ENCODE results near the gene CHMP2B.

The CHMP2B gene, protein sequence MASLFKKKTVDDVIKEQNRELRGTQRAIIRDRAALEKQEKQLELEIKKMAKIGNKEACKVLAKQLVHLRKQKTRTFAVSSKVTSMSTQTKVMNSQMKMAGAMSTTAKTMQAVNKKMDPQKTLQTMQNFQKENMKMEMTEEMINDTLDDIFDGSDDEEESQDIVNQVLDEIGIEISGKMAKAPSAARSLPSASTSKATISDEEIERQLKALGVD
- 63.3 to 65.5 reads per million in 2 donors for total RNA-seq

DNA sequence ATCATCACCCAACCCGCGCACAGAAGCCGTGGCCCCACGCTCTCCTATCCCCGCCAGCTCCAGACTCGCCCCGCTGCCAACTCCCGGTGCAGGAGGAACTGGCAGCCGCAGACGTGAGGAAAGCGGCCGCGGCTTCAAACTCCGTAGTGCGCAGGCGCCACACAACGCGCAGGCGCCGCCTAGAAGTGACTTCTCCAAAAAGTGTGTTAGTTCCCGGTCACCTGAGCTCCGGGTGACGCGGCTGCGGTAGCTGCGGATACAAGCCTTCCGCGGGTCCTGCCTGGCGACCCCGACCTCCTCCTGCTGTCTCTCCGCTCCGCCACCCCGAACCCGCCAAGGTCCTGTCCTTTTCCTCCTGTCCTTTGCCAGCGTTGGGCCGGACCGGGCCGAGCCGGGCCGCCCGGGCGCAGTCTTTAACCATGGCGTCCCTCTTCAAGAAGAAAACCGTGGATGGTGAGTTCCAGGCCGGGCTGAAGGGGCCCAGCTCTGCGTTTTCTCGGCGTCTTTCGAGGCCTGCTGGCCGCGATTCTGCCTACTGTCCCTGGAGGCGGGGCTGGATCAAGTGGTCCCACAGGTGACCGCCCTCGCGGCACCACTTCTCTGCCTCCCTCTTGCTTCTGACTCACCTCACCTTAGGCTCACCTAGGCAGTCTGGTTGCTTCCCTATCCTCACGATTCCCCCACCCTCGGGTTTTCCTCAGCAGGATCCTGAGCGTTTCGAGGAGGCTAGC lies at the start of gene CHMP2B:
CHMP2B (plus strand) TSS at position 206 of the 731 bp plus-strand sequence; CDS start at position 420, 214 bp downstream.
- DNase-seq = peak; percentile 83 to 93 (median 89)

DNA sequence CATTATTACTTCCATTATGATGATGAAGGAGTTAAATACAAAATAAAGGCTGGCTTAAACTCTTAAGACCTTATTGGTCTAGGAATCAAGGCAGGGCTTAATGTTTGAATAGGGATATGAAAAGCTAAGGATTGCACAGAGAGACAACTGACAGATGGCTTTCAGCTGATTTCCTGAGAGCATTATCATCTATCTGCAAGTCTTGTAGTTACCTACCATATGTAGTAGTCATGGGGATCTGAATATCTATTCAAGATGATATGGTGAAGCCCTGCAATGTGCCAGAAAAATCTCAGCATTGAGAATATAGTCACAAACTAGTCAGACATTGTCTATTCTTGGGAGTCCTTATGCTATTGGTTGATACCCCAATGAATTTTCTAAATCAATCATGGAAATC lies 47.5 kb upstream of the CHMP2B start:
- no peak for DNase-seq

DNA sequence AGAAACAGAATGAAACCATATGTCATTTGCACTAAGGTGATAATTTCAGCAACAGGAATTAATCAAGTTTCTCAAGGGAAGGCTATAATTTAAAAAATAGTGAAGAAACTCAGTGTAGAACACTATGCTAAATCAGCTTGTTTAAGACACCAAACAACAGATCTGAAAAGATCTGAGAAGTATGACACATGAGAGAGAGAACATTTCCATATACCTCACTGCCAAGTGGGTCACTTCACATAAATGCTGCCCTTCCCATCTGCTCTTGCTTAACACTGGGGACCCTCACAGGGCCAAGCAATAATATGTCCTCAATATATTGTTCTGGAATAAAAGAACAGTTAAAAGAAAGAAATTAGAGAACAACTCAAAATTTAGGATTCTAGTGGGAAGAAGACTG lies 45.6 kb upstream of the CHMP2B start:
- DNase-seq = no peak

DNA sequence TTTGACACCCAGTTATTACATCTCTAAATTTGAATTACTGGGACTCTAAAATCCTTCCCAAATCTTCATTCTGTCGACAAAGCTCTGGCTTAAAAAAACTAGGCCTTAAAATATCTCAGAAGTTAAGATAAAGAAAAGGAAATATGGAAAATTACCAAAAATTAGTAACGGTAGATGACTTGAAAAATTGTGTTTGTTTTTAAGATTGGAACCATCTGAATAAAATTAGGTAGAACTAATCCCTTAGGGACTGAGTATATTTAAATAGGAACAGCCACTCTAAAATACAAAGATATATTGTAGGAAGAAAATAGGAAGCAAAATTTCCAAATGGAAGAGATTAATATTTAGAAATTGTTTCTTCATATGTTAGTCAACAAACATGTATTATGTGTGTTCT lies 45.1 kb upstream of the CHMP2B start:
- no peak for DNase-seq

DNA sequence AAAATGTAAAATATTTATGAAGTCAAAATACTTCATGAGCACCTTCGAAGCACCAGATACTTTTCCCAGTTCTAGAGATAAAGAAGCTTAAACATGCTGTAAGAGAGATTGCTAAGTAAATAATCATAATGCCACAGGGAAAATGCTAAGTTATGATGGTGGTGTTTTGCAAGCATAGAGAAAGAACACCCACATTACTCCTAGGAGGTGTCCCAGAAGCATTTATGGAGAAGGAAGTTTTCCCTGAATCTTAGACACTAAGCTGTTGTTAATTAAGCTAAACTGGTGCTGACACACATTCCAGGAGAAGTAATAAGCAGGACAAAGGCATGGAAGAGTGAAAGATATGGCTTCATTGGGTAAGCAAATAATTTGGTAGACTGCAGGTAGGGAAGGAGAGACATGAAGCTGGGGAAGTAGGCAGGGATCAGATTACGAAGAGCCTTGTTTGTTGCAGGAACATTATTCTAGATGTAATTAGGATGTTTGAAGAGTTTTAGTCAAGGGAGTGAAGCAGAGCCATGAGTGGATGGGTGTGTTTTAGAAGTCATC lies 40.4 kb upstream of the CHMP2B start:
- no peak for DNase-seq

DNA sequence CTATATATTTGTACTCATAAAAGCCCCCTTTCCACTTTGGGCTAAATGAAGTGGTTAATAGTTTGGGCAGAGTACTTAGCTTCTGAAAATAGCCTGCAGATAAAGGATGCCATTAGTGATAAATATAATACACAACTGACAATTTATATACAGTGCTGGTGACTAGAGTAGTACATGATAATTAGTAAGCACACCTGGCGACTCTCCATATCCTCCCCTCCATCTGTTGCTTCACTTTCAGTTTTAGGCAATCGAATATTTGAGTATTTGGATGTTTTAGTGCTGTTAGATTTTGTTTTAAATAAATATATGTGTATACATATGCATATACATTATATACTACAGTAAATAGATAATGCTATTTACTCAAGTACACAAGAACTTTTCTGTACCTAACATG lies 35.9 kb upstream of the CHMP2B start:
- DNase-seq = no peak

DNA sequence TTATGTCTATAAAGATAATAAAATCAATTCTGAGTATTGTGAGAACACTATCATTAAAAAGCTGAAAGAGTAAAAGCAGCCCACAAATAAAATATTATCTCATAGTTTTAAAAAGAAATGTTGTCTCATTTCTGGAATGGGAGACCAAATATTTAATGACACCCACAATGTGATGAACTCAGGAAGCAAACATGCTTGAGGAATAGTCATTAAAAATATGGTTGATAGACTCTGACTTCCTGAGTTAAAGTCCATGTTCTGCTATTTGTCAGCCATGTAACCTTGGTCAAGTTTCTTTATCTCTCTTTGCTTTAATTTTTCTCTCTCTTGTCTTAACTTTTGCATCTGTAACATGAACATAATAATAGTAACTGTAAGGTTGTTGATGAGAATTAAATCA lies 35.5 kb upstream of the CHMP2B start:
- DNase-seq = no peak

DNA sequence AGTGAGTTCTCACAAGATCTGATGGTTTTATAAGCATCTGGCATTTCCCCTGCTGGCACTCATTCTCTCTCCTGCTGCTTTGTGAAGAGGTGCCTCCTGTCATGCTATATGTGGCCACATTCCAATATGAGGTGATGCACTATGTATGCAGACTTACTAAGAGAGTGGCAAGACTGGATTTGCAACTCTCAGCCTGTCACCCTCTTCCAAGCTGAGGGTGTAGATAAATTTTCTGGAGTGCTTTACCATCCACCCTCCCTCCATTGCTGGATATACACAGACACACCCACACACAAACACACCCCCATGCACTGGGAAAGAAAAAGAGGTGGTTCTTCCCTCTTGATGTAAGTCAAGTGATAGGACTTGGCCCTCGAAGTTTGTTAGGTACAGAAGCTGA lies 30.2 kb upstream of the CHMP2B start:
- no peak for DNase-seq

DNA sequence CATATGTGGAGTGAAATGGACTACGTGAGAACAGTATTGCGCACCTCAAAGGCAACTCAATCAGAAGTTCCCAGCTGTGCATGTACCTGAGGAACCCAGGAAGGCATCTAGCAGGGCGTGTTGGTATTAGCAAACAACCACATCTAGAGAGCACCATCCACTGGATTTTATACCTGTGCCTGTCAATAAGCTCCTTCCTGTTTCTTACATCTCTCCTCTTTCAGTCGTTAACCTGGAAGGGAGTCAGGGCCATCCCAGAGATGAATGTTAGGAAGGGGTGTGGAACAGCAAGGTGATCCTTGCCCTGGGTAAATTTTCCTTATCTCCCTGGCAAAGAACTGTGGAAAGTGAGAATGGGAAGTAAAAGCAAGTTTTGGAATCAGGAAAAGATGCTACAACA lies 29.6 kb upstream of the CHMP2B start:
- no peak for DNase-seq

DNA sequence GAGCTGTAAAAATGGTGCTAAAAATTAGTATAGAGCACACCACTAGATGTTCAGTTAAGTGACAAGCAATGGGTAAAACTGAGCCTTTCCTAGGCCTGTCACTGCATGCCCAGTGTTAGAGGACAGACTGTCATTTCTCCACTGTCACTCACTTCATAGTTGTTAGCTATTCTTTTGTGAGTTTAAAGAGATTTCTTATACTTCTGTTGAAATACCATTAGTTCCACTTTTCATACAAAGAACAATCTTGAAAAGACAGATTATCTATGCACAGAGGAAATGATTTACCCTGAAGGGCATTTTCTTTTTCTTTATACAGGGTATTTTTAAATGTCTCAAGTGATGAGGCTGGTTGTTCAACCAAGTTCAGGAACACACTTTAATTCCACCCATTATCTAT lies 28.3 kb upstream of the CHMP2B start:
- DNase-seq = no peak

DNA sequence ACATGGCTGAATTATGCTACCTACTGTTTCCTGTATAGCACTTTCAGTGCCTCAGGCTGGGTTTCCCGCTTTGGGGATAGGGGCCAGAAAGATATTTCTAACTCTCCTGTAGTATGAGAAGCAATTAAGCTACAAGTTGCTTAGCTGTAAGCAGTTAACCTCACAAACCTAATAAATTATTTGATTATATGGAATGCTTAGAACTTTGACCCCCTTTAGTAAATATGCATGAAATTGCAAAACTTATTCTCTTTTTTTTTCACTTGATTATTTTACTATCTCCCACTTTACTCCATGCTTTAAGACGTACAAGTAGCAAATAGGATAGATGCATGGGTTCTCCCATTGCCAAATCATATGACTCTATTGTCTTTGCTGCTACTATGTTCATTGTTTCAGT lies 27.5 kb upstream of the CHMP2B start:
- no peak for DNase-seq

DNA sequence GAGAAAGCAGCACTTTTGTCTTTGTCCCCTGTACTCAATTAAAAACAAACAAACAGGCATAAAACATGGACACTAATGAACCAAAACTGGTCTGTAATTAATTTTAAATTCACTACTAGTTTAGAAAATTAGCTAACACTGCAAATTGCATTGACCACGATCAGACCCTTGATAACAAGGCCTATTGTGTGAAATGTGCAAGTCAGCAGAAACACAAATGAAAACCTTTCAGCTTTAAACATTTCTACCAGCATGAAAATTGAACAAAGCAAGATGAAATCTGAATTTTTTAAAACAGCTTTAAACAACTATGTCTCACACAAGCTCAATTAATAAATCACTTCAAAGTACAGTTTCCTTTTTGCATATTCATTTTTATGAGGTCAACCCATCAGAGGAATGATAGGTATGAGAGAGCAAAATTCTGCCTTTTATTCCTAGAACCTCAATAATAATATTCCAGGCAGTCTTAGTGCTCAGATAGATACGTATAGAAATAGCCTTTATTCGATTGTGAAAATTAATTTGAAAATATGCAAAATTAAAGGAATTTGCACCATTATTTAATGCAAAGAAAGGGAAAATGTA lies 27.0 kb upstream of the CHMP2B start:
- no peak for DNase-seq

DNA sequence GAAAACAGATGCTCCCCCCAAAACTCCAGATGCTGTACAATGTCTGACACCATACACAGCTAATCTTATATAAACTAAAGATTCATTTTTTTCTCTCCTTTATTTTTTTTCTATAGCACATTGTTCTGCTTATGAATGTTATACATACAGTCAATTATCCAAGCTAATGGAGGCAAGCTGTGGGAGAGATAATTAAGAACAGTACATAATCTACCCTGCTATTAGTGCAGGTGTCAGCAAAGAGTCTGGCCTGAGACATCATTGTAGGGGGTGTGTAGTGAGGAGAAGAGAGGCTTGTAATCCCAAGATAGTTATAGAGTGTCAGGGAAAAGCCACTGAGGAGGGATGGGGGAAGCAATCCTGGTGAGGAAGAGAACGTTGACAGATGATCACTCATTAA lies 25.4 kb upstream of the CHMP2B start:
- DNase-seq = no peak

DNA sequence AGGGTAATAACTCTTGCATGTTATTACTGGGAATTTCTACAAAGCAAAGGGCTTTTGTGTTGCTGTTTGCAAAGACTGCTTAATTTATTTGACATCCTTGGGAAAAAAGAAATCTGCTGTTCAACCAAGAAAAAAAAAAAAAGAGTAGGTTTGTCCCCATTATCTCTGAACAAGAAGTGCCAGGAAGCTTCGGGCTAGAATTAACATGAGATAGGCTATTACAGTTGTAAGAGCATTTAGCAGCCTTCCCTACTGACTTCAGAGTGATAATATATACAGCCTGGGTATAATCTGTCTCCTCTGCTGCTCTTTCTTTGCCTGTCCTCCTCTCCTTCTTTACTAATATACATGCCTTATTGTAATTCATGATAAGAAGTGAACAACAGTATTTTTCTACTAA lies 23.3 kb upstream of the CHMP2B start:
- DNase-seq = no peak

DNA sequence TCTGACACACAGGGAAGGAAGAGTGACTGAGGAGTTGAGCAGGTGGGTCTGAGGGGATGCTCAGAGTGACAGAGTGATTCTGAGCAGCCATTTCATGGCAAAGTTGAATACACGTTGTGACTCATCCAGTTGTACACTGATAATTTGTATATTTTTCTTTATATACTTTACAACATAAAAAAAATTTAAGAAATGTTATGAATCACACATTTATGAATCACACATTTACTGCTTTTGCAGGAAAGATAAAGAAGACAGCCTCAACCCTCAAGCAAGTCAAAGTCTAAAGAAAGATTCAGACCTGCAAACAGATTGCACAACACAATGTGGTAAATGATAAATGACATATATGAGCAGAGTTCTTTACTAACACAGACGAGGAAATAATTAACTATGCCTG lies 21.0 kb upstream of the CHMP2B start:
- DNase-seq = no peak

DNA sequence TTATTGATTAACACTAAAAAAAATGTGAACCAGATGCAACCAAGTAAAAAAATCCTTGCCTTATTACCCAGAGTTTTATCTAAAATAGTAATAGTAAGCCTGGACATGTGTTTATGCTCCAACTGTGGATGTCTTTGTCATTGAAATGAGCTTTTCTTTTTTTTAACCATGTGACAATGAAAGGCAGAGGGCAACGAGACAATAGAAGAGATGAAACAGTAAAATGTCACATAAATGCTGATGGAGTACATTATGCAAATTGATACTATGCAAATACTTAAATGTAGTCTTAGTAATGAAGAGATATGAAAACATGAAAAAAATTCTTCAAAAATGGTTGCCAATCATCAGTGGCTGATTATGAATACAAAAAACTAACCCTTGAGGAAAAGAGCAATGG lies 20.5 kb upstream of the CHMP2B start:
- no peak for DNase-seq

DNA sequence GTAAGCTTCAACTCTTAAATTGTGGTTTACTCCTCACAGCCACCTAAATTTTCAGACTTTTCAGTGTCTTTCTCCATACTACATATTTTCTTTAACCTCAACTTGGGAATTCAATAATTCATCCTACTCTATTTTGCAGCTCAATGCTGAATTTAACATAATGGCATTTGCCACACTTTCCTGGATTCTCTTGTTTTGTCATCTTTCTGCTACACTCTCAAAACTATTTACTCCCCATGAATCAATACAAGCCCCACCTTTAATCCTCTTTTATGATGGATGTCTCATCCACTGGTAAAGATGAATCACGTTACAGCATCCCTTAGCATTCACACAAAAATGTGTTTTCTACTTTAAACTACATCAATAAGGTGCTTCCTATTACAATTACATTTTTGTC lies 19.6 kb upstream of the CHMP2B start:
- DNase-seq = no peak

DNA sequence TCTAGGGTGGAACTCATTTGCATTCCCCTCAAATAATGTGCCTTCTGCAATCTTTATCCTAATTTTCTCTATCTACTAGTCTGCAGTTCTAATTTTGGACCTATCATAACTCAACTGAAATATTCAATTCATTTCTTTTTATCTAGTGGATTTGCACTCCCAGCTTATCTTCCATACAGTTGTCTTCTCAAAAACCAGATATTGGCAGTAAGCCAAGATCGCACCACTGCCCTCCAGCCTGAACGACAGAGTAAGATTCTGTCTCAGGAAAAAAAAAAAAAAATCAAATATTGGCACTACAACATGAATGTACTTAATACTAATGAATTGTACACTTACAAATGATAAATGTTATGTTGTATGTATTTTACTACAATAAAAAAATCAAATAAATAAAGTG lies 18.0 kb upstream of the CHMP2B start:
- DNase-seq = no peak

DNA sequence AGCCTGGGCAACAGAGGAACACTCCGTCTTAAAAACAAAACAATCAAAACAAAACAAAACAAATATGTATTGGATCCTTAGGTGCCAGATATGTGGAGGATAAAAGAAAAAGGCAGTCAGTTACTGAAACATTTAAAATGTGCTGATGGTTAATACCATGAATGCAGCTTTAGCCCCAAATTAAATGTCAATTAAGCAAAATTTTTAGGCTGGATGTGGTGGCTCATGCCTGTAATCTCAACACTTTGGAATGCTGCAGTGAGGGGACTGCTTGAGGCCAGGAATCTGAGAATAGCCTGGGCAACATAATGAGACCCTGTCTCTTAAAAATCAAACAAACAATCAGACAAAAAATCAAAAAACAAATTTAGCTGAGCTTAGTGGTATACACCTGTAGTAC lies 8.5 kb upstream of the CHMP2B start:
- no peak for DNase-seq

DNA sequence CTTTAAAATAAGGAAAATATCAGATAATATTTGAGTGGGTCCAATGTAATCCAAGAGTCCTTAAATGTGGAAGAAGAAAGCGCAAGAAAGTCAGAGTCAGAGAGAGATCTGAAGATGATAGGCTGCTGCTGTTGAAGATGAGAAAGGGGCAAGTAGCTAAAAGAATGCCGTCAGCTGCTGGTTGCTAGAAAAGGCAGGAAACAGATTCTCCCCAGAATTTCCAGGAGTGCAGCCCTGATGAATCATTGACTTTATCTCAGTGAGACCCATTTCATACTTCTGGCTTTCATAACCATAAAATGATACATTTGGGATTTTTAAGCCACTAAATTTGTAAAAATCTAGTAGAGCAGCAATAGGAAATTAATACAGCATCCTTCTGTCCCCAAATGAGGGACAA lies 7.5 kb upstream of the CHMP2B start:
- no peak for DNase-seq

DNA sequence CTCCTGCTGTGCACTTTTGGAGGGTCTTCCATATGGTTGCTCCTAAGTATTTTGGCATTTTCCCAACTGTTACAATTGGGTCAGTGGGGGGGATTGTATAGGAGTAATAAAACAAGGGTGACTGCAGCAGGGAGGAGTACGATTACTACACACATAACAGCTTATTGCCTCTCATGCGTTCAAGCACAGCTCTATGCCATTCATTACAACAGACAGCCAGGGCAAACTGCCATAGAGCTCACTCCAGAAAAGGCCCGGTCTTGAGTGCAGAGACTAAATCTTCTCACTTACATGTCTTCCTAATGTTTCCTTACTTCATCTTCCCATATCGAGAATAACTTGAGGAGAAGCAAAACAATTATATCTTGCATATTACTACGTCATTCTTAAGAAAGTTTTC lies 1.4 kb upstream of the CHMP2B start:
- no peak for DNase-seq

DNA sequence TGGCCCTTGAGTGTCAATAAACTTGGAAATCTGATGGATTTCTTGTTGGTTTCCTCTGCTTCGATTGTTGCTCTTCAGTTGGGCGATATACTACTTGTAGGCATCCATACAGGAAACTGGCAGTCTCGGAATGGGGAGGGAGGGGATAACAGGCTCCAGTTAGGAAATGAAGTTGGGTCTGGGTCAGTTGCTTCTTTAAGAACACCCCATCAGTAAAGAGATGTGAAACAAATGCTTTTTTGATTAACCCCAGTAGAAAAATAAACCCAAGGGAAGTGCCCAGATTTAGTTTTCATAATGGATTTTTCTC lies 681 bp downstream of the CHMP2B start:
- DNase-seq = no peak

DNA sequence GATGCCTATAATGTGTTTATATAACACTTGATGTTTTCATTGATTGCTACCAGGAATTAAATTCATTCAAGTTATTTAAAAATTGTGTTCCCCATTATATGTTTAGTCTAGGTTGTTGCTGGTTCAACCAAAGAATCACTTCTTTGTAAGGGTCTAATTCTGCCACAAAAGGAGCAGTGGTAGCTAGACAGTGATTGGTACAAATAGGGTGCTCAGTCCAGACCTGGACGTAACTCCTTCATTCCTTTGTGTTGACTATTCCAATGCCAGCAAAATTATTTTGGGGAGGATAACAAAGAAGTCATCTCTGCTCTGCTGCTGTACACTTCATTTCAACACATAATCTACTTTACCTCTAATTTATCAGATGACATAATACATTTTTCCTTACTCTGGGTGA lies 1.2 kb downstream of the CHMP2B start:
- DNase-seq = no peak

DNA sequence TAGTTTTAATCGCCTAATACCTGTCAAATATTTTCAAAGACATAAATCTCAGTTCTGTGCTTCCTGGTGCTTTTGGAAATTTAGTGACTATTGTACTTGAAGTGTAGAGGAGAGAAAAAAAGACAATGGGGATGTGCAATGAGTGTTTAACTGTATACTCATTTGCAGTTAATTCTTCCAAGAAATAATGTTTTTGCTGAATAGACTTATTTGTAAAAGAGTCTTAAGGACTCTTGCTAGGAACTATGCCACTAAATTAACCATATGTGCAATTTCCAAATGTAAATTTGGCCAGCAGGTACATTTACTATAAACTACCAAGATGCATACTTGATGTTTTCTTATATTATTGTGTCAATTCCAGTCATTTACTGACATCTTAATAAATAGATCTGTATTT lies 2.0 kb downstream of the CHMP2B start:
- no peak for DNase-seq

All from T-helper 2 cell (primary cell).